Right lobe of liver (tissue), 6 donors: ENCODE results near the gene SCNN1B. TPM values are rescaled to one million over a fixed set of nuclear protein-coding genes. Genes with fewer than 3 reads are reported as not detected.
"Not testable (repeated sequence)": the region's sequence is repeated elsewhere in the genome, so short reads cannot be mapped to it uniquely, and the experiment has no call there.

Experiments used
- ATAC-seq, 4 donors: fragments of 200-7000 bp; cut with Tn5 transposase; one replicate each; pipeline ENCODE4 v1.9.1; 2020; ENCODE audit warnings: mild to moderate bottlenecking in 4 of 4, moderate library complexity in 4 of 4
- DNase-seq, 3 donors: peaks; one replicate each; pipeline ENCODE4 v3.0.0-alpha.2; 2020
- H3K27ac ChIP-seq, 3 donors: fragments of 200-600 bp; one replicate each; pipeline ENCODE4 v1.8.0; 2022
- H3K27me3 ChIP-seq, 2 donors: fragments of 200-600 bp; one replicate each; pipeline ENCODE4 v1.8.0; 2022
- H3K36me3 ChIP-seq, 4 donors: fragments of 200-600 bp; sonication (generic) in 1 of 4; one replicate each; pipeline versions ENCODE4 v1.5.1 to v1.8.0; 2017 to 2022; ENCODE audit warnings: control low read depth in 1 of 4
- H3K4me1 ChIP-seq, 4 donors: fragments of 200-600 bp; sonication (generic) in 1 of 4; one replicate each; pipeline versions ENCODE4 v1.5.1 to v1.8.0; 2017 to 2022; ENCODE audit warnings: control low read depth in 1 of 4
- H3K4me3 ChIP-seq, 3 donors: fragments of 200-600 bp; one replicate each; pipeline ENCODE4 v1.8.0; 2022
- H3K9me3 ChIP-seq, 4 donors: fragments of 200-600 bp; sonication (generic) in 1 of 4; one replicate each; pipeline versions ENCODE4 v1.5.1 to v1.8.0; 2017 to 2022; ENCODE audit warnings: control low read depth in 1 of 4
- CTCF ChIP-seq, 4 donors: fragments of 200-600 bp in 3 of 4; fragments of 450-650 bp in 1 of 4; IDR thresholded peaks; one replicate each; pipeline versions ENCODE4 v1.5.1 to v1.8.0; 2016 to 2022; ENCODE audit warnings: antibody characterized with exemption in 4 of 4, mild to moderate bottlenecking in 2 of 4
- POLR2A ChIP-seq: fragments of 450-650 bp; IDR thresholded peaks from one replicate; pipeline ENCODE4 v1.6.1; 2017; ENCODE audit warnings: antibody characterized with exemption, mild to moderate bottlenecking
- WGBS: methylation state at CpG from one replicate; pipeline ENCODE4 v1.1.6; 2018; ENCODE audit warnings: low coverage, low lambda C conversion rate; ENCODE audit not compliant: insufficient coverage; ENCODE audit errors: missing lambda C conversion rate; 5-methylcytosine and 5-hydroxymethylcytosine counted together
- intact Hi-C, 2 donors: fragments of 100-400 bp; cut with DNase I; formaldehyde crosslinking; loops; one replicate each; pipeline versions ENCODE4 v1.11.2 to v1.14.1; 2022
- total RNA-seq, 6 experiments: library from RNA; depleted of rRNA in 2 of 6; stranded (reverse); fragments of >200 nt in 2 of 6; fragmentation: NEBNext Ultra II Directional in 3 of 6; extraction: Animal tissue kit (Norgen Biotek cat#: 25700) in 3 of 6; gene quantifications; one replicate each; pipeline versions ENCODE4 v1.1.0 to v1.2.4, GENCODE V29; 2016 to 2023
- donor health status: DM: no; HTN: yes; CAD: no.
- donor health status: DM: no; HTN: no; CAD: no.
- donor health status: DM: no; HTN: no; CAD: no.
- donor health status: DM: no; HTN: yes; CAD: no.
- donor health status: DM: no; HTN: yes; CAD: no.

SCNN1B gene
- total RNA-seq, 6 experiments from 2014 or later: 0.12 to 0.13 TPM; not detected in 4

GRCh38 chr16:23387666-23388065 lies 85.6 kb downstream of the SCNN1B start:
- TF ChIP-seq CTCF (IDR thresholded peaks at IDR 0.05) (no peak), POLR2A (no peak)
- Histone ChIP-seq H3K27ac (no peak overlapping the region), H3K36me3 (peaks cover 0 to 22% (median 9%) of the 10 kb centered on the region in 4 donors), H3K4me3 (no peak overlapping the region), H3K4me1 (no peaks in the 10 kb centered on the region), H3K27me3 (no peaks in the 10 kb centered on the region), H3K9me3 (no peaks in the 10 kb centered on the region)
- 87% methylated on average over 8 of the region's 8 CpGs for WGBS
- DNase-seq (peak in 1 of 3 donors; percentile 42), ATAC-seq (no peak)
- intact Hi-C loops: no loop called here

GRCh38 chr16:23388786-23389185 lies 86.7 kb downstream of the SCNN1B start:
- WGBS: 80% methylated on average over 4 of the region's 15 CpGs
- Histone ChIP-seq H3K27ac (no peak overlapping the region), H3K36me3 (peaks cover 0 to 24% (median 10%) of the 10 kb centered on the region in 4 donors), H3K4me1 (no peaks in the 10 kb centered on the region), H3K27me3 (no peaks in the 10 kb centered on the region), H3K4me3 (no peak overlapping the region), H3K9me3 (no peaks in the 10 kb centered on the region)
- no peak for TF ChIP-seq POLR2A
- TF ChIP-seq CTCF (IDR thresholded peaks at IDR 0.05): no peak
- DNase-seq (peak in 1 of 3 donors; percentile 33), ATAC-seq (no peak)
- intact Hi-C loops: no loop called here

DNA sequence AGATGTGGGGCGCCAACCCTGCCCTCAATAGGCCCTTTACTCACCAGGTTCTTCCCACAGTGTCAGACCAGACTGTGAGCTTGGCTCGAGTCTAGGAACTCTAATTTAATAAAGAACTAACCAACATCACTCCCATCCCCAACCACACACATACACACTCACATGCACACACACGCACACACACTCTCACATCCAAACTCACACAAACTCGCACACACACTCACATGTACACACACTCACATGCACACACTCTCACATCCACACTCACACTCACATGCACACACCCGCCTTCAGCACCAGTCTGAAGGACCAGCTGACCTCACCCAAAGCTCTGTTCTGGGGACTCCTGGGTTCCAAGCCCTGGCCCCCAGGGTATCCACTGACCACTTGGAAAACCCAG lies 87.1 kb downstream of the SCNN1B start:
- H3K4me3 ChIP-seq: no peak overlapping the region
- intact Hi-C loops: no loop called here
- H3K9me3 ChIP-seq: no peaks in the 10 kb centered on the region
- 92% methylated on average over 5 of the region's 5 CpGs for WGBS
- no peak overlapping the region for H3K27ac ChIP-seq
- DNase-seq (peak in 1 of 3 donors; percentile 11), ATAC-seq (no peak)
- no peaks in the 10 kb centered on the region for H3K27me3 ChIP-seq
- H3K4me1 ChIP-seq: no peaks in the 10 kb centered on the region
- peaks cover 0 to 24% (median 10%) of the 10 kb centered on the region in 4 donors for H3K36me3 ChIP-seq
- TF ChIP-seq CTCF (IDR thresholded peaks at IDR 0.05) (no peak), POLR2A (no peak)

DNA sequence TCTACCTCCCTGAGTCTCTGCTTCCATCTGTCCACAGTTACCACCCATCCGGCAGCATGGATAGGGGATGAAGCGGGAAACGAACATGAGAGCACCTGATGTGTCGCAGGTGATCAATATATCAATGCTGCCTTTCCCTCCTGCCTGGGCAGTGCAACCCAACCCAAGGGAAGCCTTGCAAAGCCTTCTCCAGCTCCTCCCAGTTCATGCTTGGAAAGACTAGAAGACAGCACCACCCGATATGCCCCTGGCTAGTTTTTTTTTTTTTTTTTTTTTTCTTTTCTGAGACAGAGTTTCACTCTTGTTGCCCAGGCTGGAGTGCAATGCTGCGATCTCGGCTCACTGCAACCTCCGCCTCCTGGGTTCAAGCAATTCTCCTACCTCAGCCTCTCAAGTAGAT lies 87.8 kb downstream of the SCNN1B start:
- H3K27me3 ChIP-seq, H3K4me1 ChIP-seq, H3K4me3 ChIP-seq, H3K9me3 ChIP-seq, H3K27ac ChIP-seq, intact Hi-C loops, ATAC-seq: not testable (repeated sequence)
- DNase-seq: peak in 1 of 3 donors; percentile 17
- 95% methylated on average over 4 of the region's 8 CpGs for WGBS
- H3K36me3 ChIP-seq: peaks cover 0 to 24% (median 10%) of the 10 kb centered on the region in 4 donors

DNA sequence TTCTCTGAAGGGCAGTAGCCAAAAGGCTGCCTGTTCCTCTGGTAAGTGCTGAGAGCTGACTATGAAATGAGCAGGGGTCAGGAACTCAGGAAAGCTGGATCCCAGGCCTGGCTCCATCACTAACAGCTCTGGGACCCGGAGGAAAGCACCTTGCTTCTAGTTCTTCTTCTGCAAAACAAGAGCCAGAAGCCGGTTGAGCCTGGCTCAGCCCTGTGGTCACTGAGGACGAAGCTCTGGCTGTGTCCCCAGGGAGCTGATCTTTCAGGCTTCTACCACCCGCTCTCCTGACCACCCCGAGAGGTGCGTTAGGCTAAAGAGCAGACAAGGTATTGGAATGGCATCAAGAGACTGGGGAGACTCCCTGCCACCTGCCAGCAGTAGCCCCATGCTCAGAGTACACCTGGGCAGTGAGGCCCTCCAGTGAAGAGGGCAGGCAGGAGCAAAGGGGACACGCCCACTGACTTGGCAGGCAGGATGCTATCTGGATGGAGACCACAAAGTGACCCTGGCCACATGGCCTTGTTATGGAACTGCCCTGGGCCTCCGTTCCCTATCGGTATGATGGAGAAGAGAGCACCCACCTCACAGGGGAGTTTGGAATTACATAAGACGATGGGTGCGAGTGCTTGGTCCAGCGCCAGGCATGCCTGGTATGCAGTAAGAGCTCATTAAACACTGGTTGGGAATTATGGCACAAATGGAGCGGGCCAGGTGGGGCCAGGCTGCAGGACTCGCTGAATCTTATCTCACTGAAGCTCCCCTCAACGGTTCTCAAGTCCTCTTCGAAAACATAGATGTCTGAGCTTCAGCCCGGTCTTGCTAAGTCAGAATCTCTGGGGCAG lies 89.5 kb downstream of the SCNN1B start:
- no peaks in the 10 kb centered on the region for H3K27me3 ChIP-seq
- TF ChIP-seq POLR2A: no peak
- no peak for TF ChIP-seq CTCF (IDR thresholded peaks at IDR 0.05)
- no peaks in the 10 kb centered on the region for H3K4me1 ChIP-seq
- H3K9me3 ChIP-seq: no peaks in the 10 kb centered on the region
- peaks cover 0 to 30% (median 10%) of the 10 kb centered on the region in 4 donors for H3K36me3 ChIP-seq
- DNase-seq: peak in 1 of 3 donors; percentile 34
- no peak for ATAC-seq
- no peak overlapping the region for H3K4me3 ChIP-seq
- intact Hi-C loops: no loop called here
- WGBS: 92% methylated on average over 2 of the region's 17 CpGs
- no peak overlapping the region for H3K27ac ChIP-seq
